Activated B cell treated with CpG ODN at 0.5 μM for 24 hours (primary cell): ENCODE measurements around the gene TC2N. TPM values are rescaled to one million over a fixed set of nuclear protein-coding genes. Genes with fewer than 3 reads are reported as not detected.

Source experiments
- ATAC-seq: fragments of 200-7000 bp; cut with Tn5 transposase; one replicate; pipeline ENCODE4 v1.10.0; 2021; ENCODE audit warnings: low read depth, mild to moderate bottlenecking, moderate library complexity
- CTCF ChIA-PET: fragments of 350-600 bp; sonication (Branson Sonifier 250); formaldehyde crosslinking; loops from one replicate; lab custom pipeline; 2021; ENCODE audit warnings: antibody characterized with exemption; lab: Charles Lee
- POLR2A ChIA-PET: fragments of 350-600 bp; sonication (Branson Sonifier 250); formaldehyde crosslinking; loops from one replicate; lab custom pipeline; 2021; ENCODE audit warnings: antibody characterized with exemption; lab: Charles Lee
- DNase-seq: peaks from one replicate; pipeline ENCODE4 v3.0.0; 2022
- H3K27ac Mint-ChIP-seq: one replicate; pipeline ENCODE4 v1.8.0; 2020; ENCODE audit warnings: mixed read lengths
- H3K27me3 Mint-ChIP-seq: one replicate; pipeline ENCODE4 v1.8.0; 2021; ENCODE audit warnings: mixed read lengths
- H3K36me3 Mint-ChIP-seq: one replicate; pipeline ENCODE4 v1.8.0; 2021; ENCODE audit warnings: low read depth, mixed read lengths
- H3K4me1 Mint-ChIP-seq: one replicate; pipeline ENCODE4 v1.8.0; 2021; ENCODE audit warnings: mixed read lengths
- H3K4me3 Mint-ChIP-seq: one replicate; pipeline ENCODE4 v1.8.0; 2020; ENCODE audit warnings: mild to moderate bottlenecking, mixed read lengths
- H3K9me3 Mint-ChIP-seq: one replicate; pipeline ENCODE4 v1.8.0; 2020; ENCODE audit warnings: mixed read lengths
- CTCF ChIP-seq: fragments of 200-600 bp; IDR thresholded peaks from one replicate; pipeline ENCODE4 v1.8.0; 2022; ENCODE audit warnings: antibody characterized with exemption, mild to moderate bottlenecking
- intact Hi-C: fragments of 100-400 bp; cut with micrococcal nuclease; formaldehyde crosslinking; loops from one replicate; pipeline ENCODE4 v1.15.1; 2024
- total RNA-seq: library from RNA; stranded (reverse); gene quantifications from 2 replicates; pipeline ENCODE4 v1.2.3, GENCODE V29; 2022

Gene TC2N
- total RNA-seq, 1 donor from 2014 or later: 12.1 TPM

DNA sequence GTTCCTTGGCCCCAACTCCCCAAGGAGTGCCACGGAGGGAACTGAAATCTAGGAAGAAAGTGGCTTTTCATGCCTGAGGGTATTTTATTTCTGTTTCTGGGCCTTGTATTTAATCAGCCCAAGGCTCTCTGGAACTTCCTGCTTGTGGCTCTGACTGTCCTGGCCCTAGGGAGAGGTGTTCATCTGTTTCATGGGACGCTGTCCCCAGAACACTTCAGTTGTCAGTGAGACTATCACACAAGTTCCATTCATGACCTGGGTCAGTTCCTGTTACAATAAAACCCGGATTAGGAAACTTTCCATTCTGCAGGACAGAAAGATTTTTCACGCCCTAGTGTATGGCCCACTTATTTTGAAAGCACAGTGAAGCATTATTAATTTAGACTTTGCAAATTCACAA lies 18.5 kb upstream of the TC2N start:
- H3K4me1 Mint-ChIP-seq: no peaks in the 10 kb centered on the region
- ATAC-seq (no peak), DNase-seq (no peak)
- no peaks in the 10 kb centered on the region for H3K27me3 Mint-ChIP-seq
- H3K4me3 Mint-ChIP-seq: no peak overlapping the region
- no peaks in the 10 kb centered on the region for H3K36me3 Mint-ChIP-seq
- H3K27ac Mint-ChIP-seq: no peak overlapping the region
- H3K9me3 Mint-ChIP-seq: no peaks in the 10 kb centered on the region
- CTCF ChIA-PET: no interaction called here
- intact Hi-C loops: no loop called here
- POLR2A ChIA-PET: no interaction called here
- TF ChIP-seq CTCF: no peak

GRCh38 chr14:91885113-91885712 lies 17.9 kb upstream of the TC2N start:
- CTCF ChIA-PET: no interaction called here
- no peaks in the 10 kb centered on the region for H3K36me3 Mint-ChIP-seq
- H3K9me3 Mint-ChIP-seq: no peaks in the 10 kb centered on the region
- no peak overlapping the region for H3K27ac Mint-ChIP-seq
- POLR2A ChIA-PET: no interaction called here
- intact Hi-C loops: no loop called here
- ATAC-seq (no peak), DNase-seq (no peak)
- H3K4me1 Mint-ChIP-seq: no peaks in the 10 kb centered on the region
- no peak overlapping the region for H3K4me3 Mint-ChIP-seq
- H3K27me3 Mint-ChIP-seq: no peaks in the 10 kb centered on the region
- TF ChIP-seq CTCF: no peak

- no peaks in the 10 kb centered on the region for H3K27me3 Mint-ChIP-seq
- no peaks in the 10 kb centered on the region for H3K36me3 Mint-ChIP-seq
- TF ChIP-seq CTCF: no peak
- ATAC-seq (no peak), DNase-seq (no peak)
- CTCF ChIA-PET: no interaction called here
- H3K4me3 Mint-ChIP-seq: no peak overlapping the region
- no peak overlapping the region for H3K27ac Mint-ChIP-seq
- H3K4me1 Mint-ChIP-seq: no peaks in the 10 kb centered on the region
- intact Hi-C loops: no loop called here
- POLR2A ChIA-PET: no interaction called here
- no peaks in the 10 kb centered on the region for H3K9me3 Mint-ChIP-seq
Observed at GRCh38 chr14:91884664-91885063, 17.3 kb upstream of the TC2N start.

- CTCF ChIA-PET: no interaction called here
- intact Hi-C loops: no loop called here
Observed at GRCh38 chr14:91883753-91884152, 16.4 kb upstream of the TC2N start.

DNA sequence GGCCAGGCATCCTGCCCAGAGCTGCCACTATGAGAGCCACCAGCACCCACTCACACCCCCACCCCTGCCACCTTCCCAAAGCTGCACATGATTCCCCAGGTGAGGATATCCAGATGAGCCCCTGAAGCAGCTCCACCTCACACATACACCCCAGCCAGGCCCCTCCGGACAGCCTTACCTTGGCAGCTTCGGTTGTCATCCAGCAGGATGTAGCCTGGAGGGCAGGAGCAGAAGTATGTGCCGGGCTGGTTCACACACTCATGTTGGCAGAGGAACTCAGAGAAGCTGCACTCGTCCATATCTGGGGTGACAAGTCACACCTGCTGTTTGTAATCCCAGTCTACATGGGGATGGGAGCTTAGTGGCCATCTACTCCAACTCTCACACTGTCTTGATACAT lies 15.4 kb upstream of the TC2N start:
- ChIA-PET POLR2A (no interaction called here), CTCF (interaction anchor here (1.0 kb wide), 1 partner anchor 9 kb away, joined by 3 read pairs; no protein-coding TSS in a partner anchor)
- intact Hi-C loops: no loop called here
- ATAC-seq (no peak), DNase-seq (no peak)
- no peaks in the 10 kb centered on the region for H3K36me3 Mint-ChIP-seq
- H3K27me3 Mint-ChIP-seq: no peaks in the 10 kb centered on the region
- H3K9me3 Mint-ChIP-seq: no peaks in the 10 kb centered on the region
- no peak overlapping the region for H3K27ac Mint-ChIP-seq
- H3K4me3 Mint-ChIP-seq: no peak overlapping the region
- no peak for TF ChIP-seq CTCF
- peaks cover under 1% of the 10 kb centered on the region for H3K4me1 Mint-ChIP-seq

More at GRCh38 chr14:91883753-91884152, 16.4 kb upstream of the TC2N start:
- Mint-ChIP-seq H3K27ac (no peak overlapping the region), H3K4me3 (no peak overlapping the region), H3K36me3 (no peaks in the 10 kb centered on the region), H3K9me3 (no peaks in the 10 kb centered on the region), H3K27me3 (no peaks in the 10 kb centered on the region), H3K4me1 (no peaks in the 10 kb centered on the region)
- TF ChIP-seq CTCF: no peak
- ATAC-seq: no peak
- no peak for DNase-seq
- POLR2A ChIA-PET: no interaction called here
